Naive B cell (primary cell): ENCODE data around the gene BNIP5. TPM values are rescaled to one million over a fixed set of nuclear protein-coding genes. Genes with fewer than 3 reads are reported as not detected.
A peak's percentile ranks its signal among the peaks of the same experiment; 100 is the strongest.

Experiments used
- ATAC-seq, 2 donors: fragments of 150-1000 bp; cut with Tn5 transposase; 2 replicates each; pipeline ENCODE4 v1.10.0; 2021; ENCODE audit warnings: low read depth in 2 of 2, mild to moderate bottlenecking in 2 of 2, moderate library complexity in 2 of 2
- DNase-seq: peaks from one replicate; pipeline ENCODE4 v3.0.0; 2022
- H3K27ac Mint-ChIP-seq, 6 donors: one replicate each; pipeline ENCODE4 v1.8.0; 2020 to 2022; ENCODE audit warnings: mild to moderate bottlenecking in 6 of 6, mixed read lengths in 6 of 6, moderate library complexity in 5 of 6, inconsistent platforms in 2 of 6
- H3K27me3 Mint-ChIP-seq, 3 donors: one replicate each; pipeline ENCODE4 v1.8.0; 2021 to 2022; ENCODE audit warnings: mixed read lengths in 3 of 3, mild to moderate bottlenecking in 1 of 3
- H3K36me3 Mint-ChIP-seq, 2 donors: one replicate each; pipeline ENCODE4 v1.8.0; 2020 to 2022; ENCODE audit warnings: mixed read lengths in 2 of 2, inconsistent platforms in 1 of 2, mild to moderate bottlenecking in 1 of 2
- H3K4me1 Mint-ChIP-seq, 3 donors: one replicate each; pipeline ENCODE4 v1.8.0; 2020 to 2022; ENCODE audit warnings: mixed read lengths in 3 of 3, inconsistent platforms in 1 of 3, mild to moderate bottlenecking in 1 of 3, moderate library complexity in 1 of 3
- H3K4me3 Mint-ChIP-seq, 8 donors: one replicate each; pipeline ENCODE4 v1.8.0; 2020 to 2022; ENCODE audit warnings: mild to moderate bottlenecking in 8 of 8, mixed read lengths in 8 of 8, moderate library complexity in 8 of 8, inconsistent platforms in 2 of 8
- H3K9me3 Mint-ChIP-seq, 7 donors: one replicate each; pipeline ENCODE4 v1.8.0; 2020 to 2022; ENCODE audit warnings: mixed read lengths in 7 of 7, mild to moderate bottlenecking in 5 of 7, inconsistent platforms in 2 of 7, moderate library complexity in 1 of 7
- polyA plus RNA-seq, 6 donors: library from polyadenylated mRNA; unstranded; fragments of 300-500 nt; fragmentation: Illumina TruSeq; gene quantifications; one replicate each; pipeline ENCODE4 v1.2.3, GENCODE V29; 2021; ENCODE audit warnings: low read depth in 6 of 6

Gene BNIP5
- polyA plus RNA-seq, 6 donors from 2014 or later, result not detected

DNA sequence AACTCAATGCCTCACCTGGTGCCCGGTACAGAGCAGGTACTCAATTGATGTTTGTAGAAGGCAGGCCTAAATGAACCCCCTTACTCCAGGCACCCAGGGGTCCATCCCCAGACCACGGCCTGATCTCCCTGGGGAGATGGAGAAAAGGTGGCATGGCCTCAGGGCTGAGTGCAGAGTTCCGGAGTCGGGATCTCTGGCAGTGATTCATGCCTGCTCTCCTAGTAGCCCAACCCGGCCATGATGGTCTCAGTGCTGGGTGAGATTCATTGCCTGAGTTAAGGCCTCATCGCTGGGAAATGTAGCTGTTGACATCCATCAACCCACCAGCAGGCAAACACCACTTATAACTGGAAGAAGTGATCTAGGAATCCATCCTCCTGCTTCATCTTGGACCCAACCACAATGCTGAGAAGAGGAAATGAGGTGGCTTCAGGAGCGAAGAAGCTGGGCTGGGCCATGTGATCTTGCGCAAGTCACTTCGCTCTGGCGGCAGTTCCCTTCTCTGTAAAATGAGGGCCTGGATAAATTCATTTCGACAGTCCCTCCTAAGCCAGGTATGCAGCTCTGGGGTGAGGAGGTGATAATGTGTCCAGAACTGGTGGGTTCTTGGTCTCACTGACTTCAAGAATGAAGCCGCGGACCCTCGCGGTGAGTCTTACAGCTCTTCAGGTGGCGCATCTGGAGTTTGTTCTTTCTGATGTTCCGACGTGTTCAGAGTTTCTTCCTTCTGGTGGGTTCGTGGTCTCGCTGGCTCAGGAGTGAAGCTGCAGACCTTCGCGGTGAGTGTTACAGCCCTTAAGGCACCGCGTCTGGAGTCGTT is 26.1 kb upstream of the BNIP5 start:
- no peaks in the 10 kb centered on the region for H3K27me3 Mint-ChIP-seq
- no peak for ATAC-seq
- no peak overlapping the region for H3K4me3 Mint-ChIP-seq
- no peaks in the 10 kb centered on the region for H3K9me3 Mint-ChIP-seq
- no peaks in the 10 kb centered on the region for H3K36me3 Mint-ChIP-seq
- peaks cover 14 to 23% (median 23%) of the 10 kb centered on the region in 3 donors for H3K4me1 Mint-ChIP-seq
- no peak for DNase-seq
- no peak overlapping the region for H3K27ac Mint-ChIP-seq

DNA sequence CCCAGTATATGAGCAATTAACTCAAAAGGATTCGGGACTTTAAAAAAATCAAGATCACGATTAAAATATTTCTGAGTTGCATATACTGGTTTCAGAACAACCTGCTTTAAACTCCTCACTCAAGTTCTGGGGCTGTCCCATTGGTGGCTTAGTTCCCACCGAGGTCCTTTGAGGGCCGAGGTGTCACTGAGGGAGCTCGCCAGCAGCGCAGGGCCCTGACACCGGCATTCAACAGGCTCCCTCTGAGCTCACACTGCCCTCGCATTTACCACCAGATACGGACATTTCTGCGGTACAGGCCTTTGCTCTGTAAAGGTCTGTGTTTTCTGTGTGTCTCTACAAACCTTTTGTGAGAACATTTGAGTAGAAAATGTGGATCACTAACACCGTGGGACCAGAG is 24.4 kb upstream of the BNIP5 start:
- Mint-ChIP-seq H3K27ac (peak overlapping the region in 1 of 6 donors; percentile 88), H3K27me3 (peaks cover 0 to 11% (median 0%) of the 10 kb centered on the region in 3 donors), H3K9me3 (no peaks in the 10 kb centered on the region), H3K36me3 (no peaks in the 10 kb centered on the region), H3K4me3 (no peak overlapping the region), H3K4me1 (peaks cover 10 to 23% (median 18%) of the 10 kb centered on the region in 3 donors)
- DNase-seq, result no peak
- ATAC-seq, result no peak

DNA sequence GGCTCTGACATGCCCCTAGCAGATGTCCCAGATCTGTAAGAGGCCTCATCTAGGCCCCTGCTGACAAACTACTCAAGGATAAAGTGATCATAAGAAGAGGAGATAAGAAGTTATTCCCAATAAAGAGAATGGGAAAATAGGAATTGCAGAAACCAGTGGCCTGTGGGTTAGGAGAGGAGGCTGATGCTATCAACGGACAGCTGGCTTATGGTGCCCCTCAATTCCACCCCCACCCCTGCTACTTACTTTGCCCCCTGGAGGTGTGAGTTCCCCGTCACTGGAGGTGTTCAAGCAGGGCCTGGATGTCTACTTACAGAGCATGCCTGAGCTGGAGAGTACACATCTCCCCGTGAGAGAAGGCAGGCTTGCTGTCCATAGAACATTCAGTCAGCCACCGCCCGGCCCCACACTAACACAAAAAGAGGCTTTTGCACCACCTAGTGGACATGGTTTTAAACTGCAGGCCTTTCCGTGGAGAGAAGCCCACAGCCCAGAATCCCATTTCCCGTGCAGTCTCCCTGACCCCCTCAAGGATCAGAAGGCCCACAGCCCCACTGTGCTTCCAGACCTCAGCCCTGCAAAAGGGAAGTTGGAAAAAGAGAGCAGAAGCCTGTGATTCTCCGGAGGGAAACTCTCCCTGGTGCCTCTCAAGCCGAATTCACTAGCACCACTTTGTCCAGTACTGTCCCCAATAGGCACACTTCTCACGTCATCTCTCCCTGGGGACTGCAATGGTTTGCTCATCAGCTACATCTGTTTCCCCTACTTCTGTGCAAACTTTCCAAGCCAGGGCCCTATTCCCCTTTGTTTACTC is 23.8 kb upstream of the BNIP5 start:
- Mint-ChIP-seq H3K4me3 (no peak overlapping the region), H3K9me3 (no peaks in the 10 kb centered on the region), H3K36me3 (no peaks in the 10 kb centered on the region), H3K27ac (peak overlapping the region in 3 of 6 donors; percentile 32 to 88 (median 34)), H3K27me3 (peaks cover 0 to 11% (median 0%) of the 10 kb centered on the region in 3 donors), H3K4me1 (peaks cover 10 to 22% (median 18%) of the 10 kb centered on the region in 3 donors)
- DNase-seq (peak; percentile 65), ATAC-seq (peak; percentile 69 to 81)

GRCh38 chr6:36358226-36358915 is 21.7 kb upstream of the BNIP5 start:
- Mint-ChIP-seq H3K36me3 (no peaks in the 10 kb centered on the region), H3K4me3 (no peak overlapping the region), H3K27me3 (peaks cover 0 to 11% (median 0%) of the 10 kb centered on the region in 3 donors), H3K27ac (peak overlapping the region in 2 of 6 donors; percentile 77 to 84), H3K9me3 (no peaks in the 10 kb centered on the region), H3K4me1 (peaks cover 3 to 12% (median 12%) of the 10 kb centered on the region in 3 donors)
- DNase-seq, result no peak
- no peak for ATAC-seq

- Mint-ChIP-seq H3K27ac (peak overlapping the region in 2 of 6 donors; percentile 39 to 56), H3K4me1 (peaks cover 3 to 12% (median 12%) of the 10 kb centered on the region in 3 donors), H3K36me3 (peaks cover 0 to 4% of the 10 kb centered on the region in 2 donors), H3K9me3 (peaks cover 0 to 3% (median 2%) of the 10 kb centered on the region in 7 donors), H3K27me3 (peaks cover 0 to 11% (median 0%) of the 10 kb centered on the region in 3 donors), H3K4me3 (no peak overlapping the region)
- DNase-seq (no peak), ATAC-seq (no peak)
Measured at GRCh38 chr6:36357872-36358225, 21.2 kb upstream of the BNIP5 start.

GRCh38 chr6:36355819-36356218 is 19.1 kb upstream of the BNIP5 start:
- H3K27ac Mint-ChIP-seq, result peak overlapping the region in 1 of 6 donors; percentile 6
- H3K4me1 Mint-ChIP-seq, result peaks cover 3 to 12% (median 9%) of the 10 kb centered on the region in 3 donors
- H3K9me3 Mint-ChIP-seq, result peaks cover 0 to 6% (median 4%) of the 10 kb centered on the region in 7 donors
- DNase-seq (no peak), ATAC-seq (no peak)
- H3K4me3 Mint-ChIP-seq, result no peak overlapping the region
- peaks cover 0 to 5% of the 10 kb centered on the region in 2 donors for H3K36me3 Mint-ChIP-seq
- peaks cover 0 to 11% (median 0%) of the 10 kb centered on the region in 3 donors for H3K27me3 Mint-ChIP-seq

- Mint-ChIP-seq H3K27ac (no peak overlapping the region), H3K4me3 (no peak overlapping the region), H3K9me3 (peaks cover 0 to 6% (median 4%) of the 10 kb centered on the region in 7 donors), H3K4me1 (peaks cover 0 to 8% (median 0%) of the 10 kb centered on the region in 3 donors), H3K27me3 (peaks cover 0 to 11% (median 5%) of the 10 kb centered on the region in 3 donors), H3K36me3 (peaks cover 0 to 5% of the 10 kb centered on the region in 2 donors)
- DNase-seq (no peak), ATAC-seq (no peak)
Measured at GRCh38 chr6:36353411-36353915, 16.8 kb upstream of the BNIP5 start.

DNA sequence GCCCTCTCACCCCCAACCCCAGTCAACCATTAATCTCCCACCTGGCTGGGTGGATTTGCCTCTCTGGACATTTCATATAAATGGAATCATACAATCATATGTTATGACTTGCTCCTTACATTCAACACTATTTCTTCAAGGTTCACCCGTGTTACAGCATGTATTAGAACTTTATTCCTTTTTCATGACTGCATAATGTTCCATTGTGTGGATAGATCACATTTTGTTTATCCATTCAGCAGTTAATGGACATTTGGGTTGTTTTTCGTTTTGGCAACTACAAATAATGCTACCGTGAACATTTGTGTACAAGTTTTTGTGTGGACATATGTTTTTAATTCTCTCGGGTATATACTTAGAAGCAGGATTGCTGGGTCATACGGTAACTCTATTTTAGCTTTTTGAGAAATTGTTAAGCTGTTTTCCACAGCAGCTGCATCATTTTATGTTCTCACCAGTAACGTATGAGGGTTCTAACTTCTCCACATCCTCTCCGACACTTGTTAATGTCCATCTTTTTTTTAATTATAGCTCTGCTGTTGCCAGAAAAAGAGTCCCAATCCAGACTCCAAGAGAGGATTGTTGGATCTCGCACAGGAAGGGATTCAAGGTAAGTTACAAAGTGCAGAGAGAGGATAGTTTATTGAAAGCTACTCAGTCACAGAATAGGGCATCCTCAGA is 15.9 kb upstream of the BNIP5 start:
- DNase-seq (no peak), ATAC-seq (no peak)
- Mint-ChIP-seq H3K4me1 (no peaks in the 10 kb centered on the region), H3K27ac (no peak overlapping the region), H3K36me3 (peaks cover 0 to 5% of the 10 kb centered on the region in 2 donors), H3K4me3 (no peak overlapping the region), H3K9me3 (peaks cover 0 to 6% (median 4%) of the 10 kb centered on the region in 7 donors), H3K27me3 (peaks cover 0 to 11% (median 5%) of the 10 kb centered on the region in 3 donors)

DNA sequence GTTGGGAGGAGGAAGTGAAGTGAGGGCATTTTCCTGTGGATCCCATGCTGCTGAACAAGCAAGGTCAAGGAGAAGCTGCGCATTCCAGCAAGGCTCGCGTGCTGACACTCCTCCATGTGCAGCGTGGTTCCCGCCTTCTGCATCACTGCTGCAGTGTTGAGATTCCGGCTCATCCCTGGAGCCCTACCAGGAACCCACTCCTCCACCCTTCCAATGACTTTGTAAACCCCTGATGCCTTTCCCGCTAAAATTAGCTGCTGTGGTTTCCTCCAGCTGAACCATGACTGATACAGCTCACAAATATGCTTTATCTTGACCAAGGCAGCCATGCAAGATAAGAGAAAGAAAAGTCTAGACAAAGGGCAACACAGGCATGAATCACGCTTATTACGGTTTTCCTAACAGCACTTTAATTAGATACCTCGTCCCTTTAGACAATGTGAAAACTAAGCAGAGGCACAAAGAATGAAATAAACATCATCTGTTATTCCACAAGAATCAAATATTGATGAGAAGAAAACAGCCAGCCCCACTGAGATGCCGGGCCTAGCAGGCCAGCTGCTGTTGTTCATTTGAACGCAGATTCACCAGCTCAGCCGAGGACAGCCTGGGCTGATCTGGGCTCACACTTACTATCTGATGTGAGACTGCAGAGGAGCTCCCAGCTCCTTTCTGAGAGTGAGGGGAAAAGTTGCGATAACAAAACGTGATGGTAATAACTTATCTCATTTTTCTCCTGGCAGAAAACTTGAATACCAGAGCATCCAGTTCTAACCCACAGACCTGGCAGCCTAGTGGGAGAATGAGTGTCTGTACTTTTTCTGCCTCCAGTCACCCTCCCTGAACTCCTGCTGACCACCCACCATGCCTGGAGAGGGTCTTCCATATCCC is 14.2 kb upstream of the BNIP5 start:
- Mint-ChIP-seq H3K9me3 (peaks cover 0 to 6% (median 4%) of the 10 kb centered on the region in 7 donors), H3K36me3 (peaks cover 0 to 5% of the 10 kb centered on the region in 2 donors), H3K27ac (peak overlapping the region in 2 of 6 donors; percentile 69 to 75), H3K4me3 (peak overlapping the region in 2 of 8 donors; percentile 22 to 38), H3K4me1 (no peaks in the 10 kb centered on the region), H3K27me3 (peaks cover 0 to 5% (median 0%) of the 10 kb centered on the region in 3 donors)
- DNase-seq (no peak), ATAC-seq (no peak)

DNA sequence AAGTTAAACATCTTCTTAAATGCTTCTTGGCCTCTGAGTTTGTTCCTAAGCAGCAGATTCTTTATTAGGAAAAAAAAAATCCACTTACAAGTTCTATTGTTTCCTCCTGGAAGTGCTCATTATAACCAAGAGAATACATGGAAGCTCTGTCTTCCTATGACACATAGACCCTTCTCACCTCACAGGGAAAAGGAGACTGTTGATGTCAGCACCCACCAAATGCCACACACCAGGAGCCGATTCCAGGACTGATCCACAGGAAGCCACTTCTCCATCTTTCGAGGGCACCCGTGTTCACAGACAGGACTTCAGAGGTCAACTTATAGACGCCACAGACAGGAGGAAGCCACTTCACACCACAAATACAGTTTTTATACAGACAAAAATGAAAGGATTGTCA is 13.4 kb upstream of the BNIP5 start:
- Mint-ChIP-seq H3K4me3 (no peak overlapping the region), H3K36me3 (peaks cover 0 to 5% of the 10 kb centered on the region in 2 donors), H3K4me1 (no peaks in the 10 kb centered on the region), H3K27ac (no peak overlapping the region), H3K9me3 (peaks cover 0 to 6% (median 4%) of the 10 kb centered on the region in 7 donors), H3K27me3 (peaks cover 0 to 5% (median 0%) of the 10 kb centered on the region in 3 donors)
- no peak for ATAC-seq
- no peak for DNase-seq

DNA sequence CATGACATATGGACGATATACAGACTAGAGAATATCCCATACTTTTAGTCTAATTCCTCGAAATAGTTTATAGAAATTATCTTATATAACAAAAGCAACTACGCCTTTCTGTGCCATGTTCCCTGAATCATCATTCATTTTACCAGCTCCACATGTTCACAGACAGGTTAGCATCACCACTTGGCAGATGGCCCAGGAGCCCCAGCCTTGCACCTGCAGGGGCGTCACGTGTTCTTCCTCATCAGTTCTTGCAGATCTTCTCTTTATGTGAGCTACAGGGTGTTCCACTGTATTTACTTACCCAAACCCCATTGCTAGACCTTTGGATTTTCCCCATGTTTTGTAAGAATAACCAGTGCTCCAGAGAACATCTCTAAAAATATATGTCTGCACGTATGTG is 12.6 kb upstream of the BNIP5 start:
- peak; percentile 64 to 67 for ATAC-seq
- H3K9me3 Mint-ChIP-seq, result peaks cover 0 to 6% (median 4%) of the 10 kb centered on the region in 7 donors

More for the DNA sequence above, 12.6 kb upstream of the BNIP5 start:
- Mint-ChIP-seq H3K27ac (no peak overlapping the region), H3K36me3 (peaks cover 0 to 5% of the 10 kb centered on the region in 2 donors), H3K27me3 (peaks cover 0 to 5% (median 0%) of the 10 kb centered on the region in 3 donors), H3K4me1 (no peaks in the 10 kb centered on the region), H3K4me3 (no peak overlapping the region)
- peak; percentile 8 for DNase-seq
